HG03378 (cell line): ENCODE measurements around the gene TBC1D23.
A peak's percentile ranks its signal among the peaks of the same experiment; 100 is the strongest.
"Not testable (repeated sequence)": the region's sequence is repeated elsewhere in the genome, so short reads cannot be mapped to it uniquely, and the experiment has no call there.

Experiments
- ATAC-seq: cut with Tn5 transposase; IDR thresholded peaks from one replicate; pipeline ENCODE4 v1.9.1; 2021; ENCODE audit warnings: mild to moderate bottlenecking, moderate library complexity; ENCODE audit not compliant: unreplicated experiment

Gene TBC1D23

DNA sequence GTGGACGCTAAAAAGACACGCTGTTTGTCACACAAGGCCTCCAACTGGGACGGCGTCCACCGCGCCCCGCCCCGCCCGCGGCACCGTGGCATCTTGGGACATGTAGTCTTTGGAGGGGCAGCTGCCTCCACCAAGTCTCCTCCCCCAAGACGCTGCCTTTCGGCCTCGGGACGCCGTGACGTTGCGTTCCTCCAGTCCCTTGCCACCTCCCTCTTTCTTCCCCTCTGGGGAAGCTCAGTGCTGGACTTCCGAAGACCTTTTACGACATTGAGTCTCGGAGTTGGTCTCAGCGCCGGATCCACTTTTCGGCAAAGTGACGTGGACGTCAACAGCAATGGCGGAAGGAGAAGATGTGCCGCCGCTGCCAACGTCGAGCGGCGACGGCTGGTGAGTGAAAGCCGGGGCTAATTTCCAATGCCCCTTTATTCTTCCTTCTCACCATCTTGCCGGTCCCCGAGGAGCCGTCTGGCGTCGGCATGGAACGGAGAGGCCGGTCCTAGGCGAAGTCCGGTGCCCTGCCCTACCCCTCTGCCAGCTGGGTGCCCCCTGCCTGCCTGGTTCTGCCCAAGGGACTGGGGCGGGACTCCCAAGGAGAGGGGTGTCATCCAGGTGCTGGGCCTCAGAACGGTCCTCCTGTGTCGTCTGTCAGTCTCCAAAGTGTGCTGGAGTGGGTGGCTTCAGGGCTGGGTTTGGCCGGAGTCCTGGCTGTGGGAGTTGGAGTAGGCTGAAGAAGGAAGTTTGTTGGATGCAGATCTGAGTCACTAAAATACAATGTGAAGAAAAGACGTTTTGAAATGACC is at the start of gene TBC1D23:
Gene TBC1D23, plus strand, starts transcription at position 308 of the 800 bp plus-strand sequence. Its CDS starts 27 bp downstream, at position 335.
- ATAC-seq = peak; percentile 100

DNA sequence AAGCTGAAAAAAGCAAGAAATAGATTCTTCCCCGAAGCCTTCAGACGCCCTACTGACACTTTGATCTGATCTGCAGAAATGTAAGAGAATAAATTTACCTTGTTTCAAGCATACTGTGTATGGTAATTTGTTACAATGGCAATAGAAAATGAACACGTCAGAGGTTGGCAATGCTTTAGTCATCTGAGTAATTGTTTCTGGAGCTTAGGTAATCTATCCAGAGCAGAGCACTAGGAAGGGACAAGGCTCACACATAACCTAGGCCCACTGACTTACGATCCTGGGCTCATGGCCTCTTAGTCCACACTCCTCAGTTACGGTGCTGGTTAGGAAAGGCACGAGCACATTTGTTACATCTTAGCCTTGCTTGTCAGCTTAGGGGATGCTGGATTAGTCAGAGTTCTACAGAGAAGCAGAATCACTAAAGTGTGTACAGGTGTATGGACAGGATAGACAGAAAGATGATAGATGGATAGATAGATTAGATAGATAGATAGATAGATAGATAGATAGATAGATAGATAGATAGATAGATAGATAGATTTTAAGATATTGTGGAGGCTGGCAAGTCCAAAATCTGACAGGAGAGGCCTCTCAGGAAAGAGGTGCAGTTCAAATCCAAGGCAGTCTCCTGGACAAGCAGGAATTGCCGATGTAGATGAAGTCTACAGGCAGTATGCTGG is 46.8 kb upstream of the TBC1D23 start:
- no peak for ATAC-seq

- ATAC-seq = no peak
Observed at GRCh38 chr3:100214574-100214964, 46.2 kb upstream of the TBC1D23 start.

GRCh38 chr3:100216713-100217112 is 44.1 kb upstream of the TBC1D23 start:
- ATAC-seq = no peak

- ATAC-seq = no peak
Observed at GRCh38 chr3:100221159-100221558, 39.6 kb upstream of the TBC1D23 start.

GRCh38 chr3:100225193-100225592 is 35.6 kb upstream of the TBC1D23 start:
- ATAC-seq = no peak

DNA sequence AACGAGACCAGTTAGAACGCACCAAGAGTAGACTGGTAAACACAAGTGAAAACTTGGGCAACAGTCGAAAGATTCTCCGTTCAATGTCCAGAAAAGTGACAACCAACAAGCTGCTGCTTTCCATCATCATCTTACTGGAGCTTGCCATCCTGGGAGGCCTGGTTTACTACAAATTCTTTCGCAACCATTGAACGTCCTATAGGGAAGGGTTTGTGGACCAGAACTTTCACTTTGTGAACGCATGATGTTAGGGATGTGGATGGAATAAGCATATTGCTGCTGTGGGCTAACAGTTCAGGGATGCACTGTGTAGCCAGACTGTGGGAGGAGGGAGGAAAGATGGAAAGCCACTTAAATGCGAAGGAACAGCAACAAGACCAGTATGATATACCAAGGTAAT is 34.9 kb upstream of the TBC1D23 start:
- no peak for ATAC-seq

DNA sequence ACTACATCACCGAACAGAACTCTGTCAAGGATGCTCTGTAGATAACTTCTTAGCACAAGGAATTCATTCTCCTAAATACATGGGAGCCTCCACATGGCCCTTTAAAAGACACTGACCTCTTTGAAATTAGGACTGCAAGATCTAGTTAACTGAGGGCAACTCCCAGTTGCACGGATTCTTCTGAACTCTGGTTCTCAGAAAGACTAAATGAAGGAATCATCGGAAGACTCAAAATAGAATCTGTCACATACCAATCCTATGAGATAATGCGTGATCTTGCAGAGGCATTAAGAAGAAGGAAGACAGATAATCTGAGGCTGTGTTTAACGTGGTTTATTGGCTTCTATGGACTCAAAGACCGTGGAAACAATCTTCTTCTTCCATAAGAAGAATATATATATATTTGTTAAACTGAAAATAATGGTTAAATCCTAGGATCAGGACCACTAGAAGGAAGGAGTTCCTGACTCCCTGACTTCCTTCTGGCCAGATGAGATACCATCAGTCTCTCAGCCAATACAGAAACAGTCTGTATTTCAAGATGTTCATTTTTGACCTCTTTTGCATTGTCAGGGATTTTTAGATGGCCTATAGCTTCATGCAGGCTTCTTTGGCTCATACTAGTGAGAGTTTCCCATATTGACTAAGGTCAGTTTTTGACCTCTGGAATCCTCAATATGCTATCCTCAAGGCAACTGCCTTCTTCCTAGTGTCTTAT is 33.9 kb upstream of the TBC1D23 start:
- ATAC-seq = no peak

DNA sequence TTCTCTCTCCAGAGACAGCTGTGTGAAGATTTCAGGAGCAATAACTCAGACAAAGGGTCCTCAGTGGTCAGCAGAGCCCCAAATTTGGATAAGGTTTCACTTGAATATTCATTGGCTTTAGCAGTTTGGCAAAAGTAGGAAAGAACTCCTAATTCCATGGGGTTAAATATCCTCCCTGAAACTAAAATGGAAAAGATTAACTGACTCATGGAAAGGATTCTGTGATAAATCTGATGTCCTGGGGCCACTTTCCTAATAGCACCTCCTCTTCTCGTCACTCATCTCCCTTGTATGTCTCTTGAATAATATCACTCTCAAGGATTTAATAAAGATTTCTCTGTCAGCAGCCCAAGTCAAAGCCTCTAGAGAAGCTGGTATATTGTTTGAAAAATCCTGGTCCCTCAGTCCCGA is 33.3 kb upstream of the TBC1D23 start:
- ATAC-seq = no peak

DNA sequence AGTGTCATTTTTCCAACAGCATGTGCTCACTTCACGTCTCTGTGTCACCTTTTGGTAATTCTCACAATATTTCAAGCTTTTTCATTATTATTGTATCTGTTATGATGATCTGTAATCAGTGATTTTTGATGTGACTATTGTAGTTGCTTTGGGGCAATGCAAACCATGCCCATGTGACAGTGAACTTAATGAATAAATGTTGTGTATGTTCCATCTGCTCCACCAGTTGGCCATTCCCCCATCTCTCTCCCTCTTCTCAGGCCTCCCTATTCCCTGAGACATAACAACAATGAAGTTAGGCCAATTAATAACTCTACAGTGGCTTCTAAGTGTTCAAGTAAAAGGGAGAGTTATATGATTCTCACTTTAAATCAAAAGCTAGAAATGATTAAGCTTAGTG is 32.5 kb upstream of the TBC1D23 start:
- no peak for ATAC-seq

GRCh38 chr3:100229188-100229587 is 31.6 kb upstream of the TBC1D23 start:
- not testable (repeated sequence) for ATAC-seq

GRCh38 chr3:100230710-100231109 is 30.1 kb upstream of the TBC1D23 start:
- no peak for ATAC-seq

DNA sequence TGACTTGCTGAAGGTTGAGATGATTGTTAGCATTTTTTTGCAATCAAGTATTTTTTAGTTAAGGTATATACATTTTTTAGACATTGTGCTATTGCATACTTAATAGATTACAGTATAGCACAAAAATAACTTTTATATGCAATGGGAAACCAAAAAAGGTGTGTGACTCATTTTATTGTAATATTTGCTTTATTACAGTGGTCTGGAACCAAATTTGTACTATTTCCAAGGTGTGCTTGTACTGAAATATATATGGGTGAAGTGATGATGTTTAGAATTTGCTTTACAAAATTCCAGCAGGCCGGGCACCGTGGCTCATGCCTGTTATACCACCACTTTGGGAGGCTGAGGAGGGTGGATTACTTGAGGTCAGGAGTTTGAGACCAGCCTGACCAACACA is 29.1 kb upstream of the TBC1D23 start:
- no peak for ATAC-seq

DNA sequence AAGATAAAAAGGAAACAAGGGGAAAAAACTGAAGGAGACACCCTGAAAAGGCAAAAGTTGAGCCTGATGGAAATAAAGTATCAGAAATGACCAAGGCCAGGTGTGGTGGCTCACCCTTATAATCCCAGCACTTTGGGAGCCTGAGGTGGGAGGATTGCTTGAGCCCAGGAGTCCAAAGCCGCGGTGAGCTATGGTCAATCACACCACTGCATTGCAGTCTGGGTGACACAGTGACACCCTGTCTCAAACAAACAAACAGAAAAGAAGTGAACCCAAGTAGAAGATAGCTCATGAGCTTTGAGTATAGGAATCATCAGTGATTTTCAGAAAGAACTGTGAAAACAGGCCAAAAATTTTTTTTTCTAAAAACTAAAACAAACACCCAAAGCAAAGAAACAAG is 26.4 kb upstream of the TBC1D23 start:
- ATAC-seq = no peak

DNA sequence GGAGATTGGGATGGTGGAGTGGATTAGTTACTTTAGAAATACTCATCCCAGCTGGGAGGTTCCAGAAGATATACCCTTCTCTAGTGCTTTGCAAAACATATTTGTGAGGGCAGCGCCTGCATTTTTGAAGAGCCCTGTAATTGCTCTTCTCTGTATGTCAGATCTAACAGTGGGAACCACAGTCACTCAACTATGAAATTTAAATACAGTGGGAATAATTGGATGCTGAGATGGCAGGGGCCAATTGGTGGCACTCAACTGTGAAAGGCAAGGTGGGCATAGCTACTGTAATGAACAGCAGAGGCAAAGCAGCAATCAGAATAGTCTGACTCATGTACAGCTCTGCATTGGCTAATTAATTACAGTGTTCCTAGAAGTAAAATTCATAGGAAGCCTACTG is 22.2 kb upstream of the TBC1D23 start:
- ATAC-seq = no peak

DNA sequence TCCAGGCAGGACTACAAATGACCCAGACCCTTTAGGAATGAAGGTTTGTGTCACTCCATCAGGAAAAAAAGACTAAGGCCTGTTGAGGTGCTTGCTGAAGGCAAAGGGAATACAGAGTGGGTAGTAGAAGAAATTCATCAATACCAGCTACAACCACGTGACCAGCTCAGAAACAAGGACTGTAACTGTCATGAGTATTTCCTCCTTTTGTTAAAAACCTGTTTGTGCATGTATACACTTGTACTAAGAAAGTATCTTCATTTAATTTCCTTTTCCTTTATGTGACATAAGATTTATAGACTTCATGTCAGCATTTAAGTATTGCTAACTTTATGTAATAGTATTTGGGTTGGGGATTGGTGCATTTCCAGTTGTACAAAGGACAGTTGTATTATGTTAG is 18.3 kb upstream of the TBC1D23 start:
- not testable (repeated sequence) for ATAC-seq

DNA sequence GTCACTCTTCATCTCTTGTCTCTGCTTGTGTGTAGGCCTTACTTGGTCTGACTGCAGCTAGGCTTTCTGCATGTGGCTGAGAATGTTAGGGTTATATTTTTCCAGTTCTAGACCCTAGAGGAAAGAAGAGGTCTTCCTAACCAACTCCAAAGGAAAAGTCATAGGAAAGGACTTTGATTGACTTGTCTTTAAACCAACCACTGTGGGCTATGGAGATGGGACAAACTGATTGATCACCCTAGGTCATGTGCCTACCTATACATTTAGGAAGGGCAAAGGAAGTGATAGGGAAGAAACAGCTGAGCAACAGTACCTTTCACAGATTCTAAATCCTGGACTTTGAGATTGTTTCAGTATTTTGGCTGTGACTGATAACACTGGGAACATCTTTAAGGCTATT is 16.5 kb upstream of the TBC1D23 start:
- no peak for ATAC-seq

- no peak for ATAC-seq
Observed at GRCh38 chr3:100245136-100245535, 15.7 kb upstream of the TBC1D23 start.

DNA sequence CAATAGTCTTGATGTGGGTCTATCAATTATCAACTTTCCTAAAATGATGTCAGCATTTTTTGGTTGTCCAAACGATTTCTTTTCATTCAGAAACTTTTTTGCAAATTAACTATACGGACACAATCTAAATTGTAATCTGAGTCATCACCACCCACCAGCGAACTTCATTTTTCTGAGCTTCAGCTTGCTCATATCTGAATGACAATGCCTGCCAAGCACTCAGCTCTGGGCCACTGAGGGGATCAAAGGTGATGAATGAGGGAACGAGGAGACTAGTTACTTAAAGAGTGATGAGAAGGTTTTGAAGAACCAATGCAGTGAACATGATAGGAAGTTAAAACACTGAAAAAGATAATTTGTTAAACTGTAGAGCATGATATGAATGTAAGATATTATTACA is 14.9 kb upstream of the TBC1D23 start:
- ATAC-seq = no peak

GRCh38 chr3:100246999-100247398 is 13.8 kb upstream of the TBC1D23 start:
- ATAC-seq = no peak

DNA sequence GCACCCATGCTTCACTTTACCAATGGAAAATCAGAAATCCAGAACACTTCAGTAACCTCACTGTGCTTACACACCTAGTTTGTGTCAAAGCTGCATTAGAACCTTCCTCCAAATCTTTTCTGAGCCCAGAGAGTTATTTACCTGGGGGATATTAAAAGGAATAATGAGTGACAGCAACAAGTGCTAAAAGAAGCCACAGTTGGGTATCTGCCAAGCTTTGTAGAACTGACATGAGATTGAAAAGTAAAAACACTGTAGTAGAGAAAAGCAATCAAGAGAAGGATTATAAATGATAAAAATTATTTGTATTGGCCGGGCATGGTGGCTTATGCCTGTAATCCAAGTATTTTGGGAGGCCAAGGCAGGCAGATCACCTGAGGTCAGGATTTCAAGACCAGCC is 8.8 kb upstream of the TBC1D23 start:
- no peak for ATAC-seq
